ENCODE results near the gene OPCML.

- no peak for TF ChIP-seq CTCF (IDR thresholded peaks at IDR 0.05)
- no peak for TF ChIP-seq ZFX (IDR thresholded peaks at IDR 0.05; ENCODE audit: borderline replicate concordance)
Observed at GRCh38 chr11:132448334-132448995, 1083.8 kb downstream of the OPCML start.
